Gastrocnemius medialis (tissue), 4 donors: Measurements from ENCODE around the gene ADGRL2.

Experiments
- CTCF ChIP-seq, 5 experiments: fragments of 450-650 bp in 3 of 5; fragments of 200-600 bp in 2 of 5; sonication (generic) in 2 of 5; IDR thresholded peaks in 4 of 5; conservative IDR thresholded peaks in 1 of 5; 1 replicate in 4 of 5; 2 replicates in 1 of 5; pipeline ENCODE4 v1.5.1; 2016 to 2019; ENCODE audit warnings: antibody characterized with exemption in 5 of 5, mild to moderate bottlenecking in 3 of 5, moderate library complexity in 3 of 5
- POLR2A ChIP-seq, 2 donors: fragments of 450-650 bp; IDR thresholded peaks; one replicate each; pipeline ENCODE4 v1.6.1; 2017; ENCODE audit warnings: antibody characterized with exemption in 2 of 2, mild to moderate bottlenecking in 2 of 2, moderate library complexity in 2 of 2

- TF ChIP-seq CTCF (IDR thresholded peaks at IDR 0.05 in 4 of 5, conservative IDR thresholded peaks at IDR 0.05 in 1 of 5) (no peak), POLR2A (IDR thresholded peaks at IDR 0.05) (no peak)
Measured at GRCh38 chr1:81876901-81877733, 76.4 kb downstream of the ADGRL2 start.
